ENCODE data around the gene ACTN1.
"Not testable (repeated sequence)": the region's sequence is repeated elsewhere in the genome, so short reads cannot be mapped to it uniquely, and the experiment has no call there.

The ACTN1 gene

GRCh38 chr14:68863610-68864360 is 115.3 kb downstream of the ACTN1 start:
- no peak for DNase-seq (ENCODE audit: low read depth in 2 of 2)

DNA sequence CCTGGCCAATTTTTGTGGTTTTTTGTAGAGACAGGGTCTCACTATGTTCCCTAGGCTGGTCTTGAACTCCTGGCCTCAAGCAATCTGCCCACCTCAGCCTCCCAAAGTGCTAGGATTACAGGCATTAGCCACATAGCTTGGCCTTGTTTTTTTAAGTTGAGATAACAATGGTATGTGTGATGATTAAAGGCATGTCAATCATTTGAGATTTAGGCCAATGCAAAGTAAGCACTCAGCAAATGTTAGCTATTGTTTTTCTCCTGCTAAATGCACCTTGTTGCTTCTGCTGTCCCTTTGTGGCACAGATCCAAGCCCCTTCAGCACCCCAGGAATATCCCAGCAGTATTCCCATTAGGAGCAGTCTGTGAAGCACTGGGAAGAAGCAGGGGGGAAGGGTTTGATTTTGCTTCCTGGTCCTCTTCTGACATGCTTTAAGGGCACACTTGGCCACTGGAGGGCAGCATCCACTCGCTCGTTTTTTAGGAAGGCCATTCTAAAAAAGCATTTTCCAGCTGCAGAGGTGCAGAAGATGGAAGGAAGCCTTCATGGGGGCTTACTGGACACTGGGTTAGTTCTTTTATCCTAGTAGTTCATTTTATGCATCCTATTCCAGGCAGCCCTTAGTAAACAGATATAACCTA is 116.0 kb downstream of the ACTN1 start:
- DNase-seq (ENCODE audit: low read depth in 2 of 2): peak; percentile 41 to 62

GRCh38 chr14:68860771-68861170 is 118.3 kb downstream of the ACTN1 start:
- no peak for DNase-seq (ENCODE audit: low read depth in 2 of 2)

GRCh38 chr14:68857516-68858070 is 121.5 kb downstream of the ACTN1 start:
- no peak for DNase-seq (ENCODE audit: low read depth in 2 of 2)

DNA sequence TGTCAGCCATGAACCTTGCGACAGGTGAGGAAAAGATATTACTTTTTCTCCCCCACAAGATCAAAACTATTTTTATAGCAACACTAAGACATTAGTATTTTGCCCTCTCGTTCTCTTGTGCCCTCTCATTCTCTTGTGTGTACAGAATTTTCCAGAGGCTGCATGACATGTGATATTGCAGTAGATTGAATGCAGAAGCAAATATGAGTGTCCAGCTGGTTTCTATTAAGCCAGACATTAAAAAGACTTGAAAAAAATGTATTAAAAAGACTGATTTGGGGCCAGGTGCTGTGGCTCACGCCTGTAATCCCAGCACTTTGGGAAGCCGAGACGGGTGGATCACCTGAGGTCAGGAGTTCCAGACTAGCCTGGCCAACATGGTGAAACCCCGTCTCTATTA is 122.5 kb downstream of the ACTN1 start:
- no peak for DNase-seq (ENCODE audit: low read depth in 2 of 2)

DNA sequence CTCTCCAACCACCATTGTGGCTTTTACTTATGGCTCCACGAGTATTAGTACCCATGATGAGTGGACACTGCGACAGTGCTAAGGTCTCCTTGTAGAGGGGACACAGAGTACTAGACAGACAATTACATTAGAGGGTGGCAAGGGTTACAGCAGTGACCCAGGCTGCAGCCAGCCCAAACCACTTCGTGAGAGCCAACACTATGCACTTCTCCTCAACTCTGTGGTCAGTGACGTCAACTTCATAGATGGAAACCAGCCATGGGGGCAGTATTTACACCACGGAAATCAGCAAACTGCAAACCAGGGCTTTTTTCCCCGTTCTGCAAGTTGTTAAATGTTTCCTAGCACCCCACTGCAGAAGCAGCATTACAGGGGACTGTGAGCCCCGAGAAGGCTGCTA is 124.7 kb downstream of the ACTN1 start:
- no peak for DNase-seq (ENCODE audit: low read depth in 2 of 2)

DNA sequence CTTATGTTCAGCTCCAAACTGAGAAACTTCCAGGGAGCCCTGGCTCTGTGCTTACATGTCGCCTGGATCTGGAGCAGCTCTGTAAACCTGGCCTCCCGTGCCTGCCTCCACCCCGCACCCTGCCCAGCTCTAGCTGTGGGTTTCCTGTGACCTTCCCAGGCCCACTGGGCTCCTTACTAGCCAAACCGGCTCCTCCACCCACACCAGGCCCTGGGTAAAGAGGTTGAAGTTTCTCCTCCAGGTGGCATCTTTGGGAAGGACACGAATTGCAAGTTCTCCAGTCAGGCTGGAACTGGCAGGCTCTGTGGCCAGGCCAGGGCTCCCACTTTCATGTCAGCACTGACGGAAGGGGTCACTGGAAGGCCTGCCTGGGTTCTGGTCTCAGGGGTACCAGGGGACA is 125.4 kb downstream of the ACTN1 start:
- no peak for DNase-seq (ENCODE audit: low read depth in 2 of 2)

DNA sequence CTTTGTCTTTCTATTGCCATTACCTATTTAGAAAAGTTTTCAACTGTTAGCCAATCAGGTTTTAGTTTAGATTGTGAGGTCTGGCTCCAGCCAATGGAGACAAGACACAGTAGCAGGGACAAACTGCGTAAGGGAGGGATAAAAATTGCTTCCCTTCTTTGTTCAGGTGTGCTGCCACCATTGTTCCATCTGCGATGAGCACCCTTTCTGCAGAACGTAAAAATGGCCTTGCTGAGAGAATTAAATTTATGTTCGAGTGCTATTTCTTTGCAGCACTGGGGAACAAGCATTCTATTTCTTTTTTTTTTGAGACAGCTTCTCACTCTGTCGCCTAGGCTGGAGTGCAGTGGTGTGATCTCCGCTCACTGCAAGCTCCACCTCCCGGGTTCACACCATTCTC is 126.6 kb downstream of the ACTN1 start:
- DNase-seq (ENCODE audit: low read depth in 2 of 2): not testable (repeated sequence)

DNA sequence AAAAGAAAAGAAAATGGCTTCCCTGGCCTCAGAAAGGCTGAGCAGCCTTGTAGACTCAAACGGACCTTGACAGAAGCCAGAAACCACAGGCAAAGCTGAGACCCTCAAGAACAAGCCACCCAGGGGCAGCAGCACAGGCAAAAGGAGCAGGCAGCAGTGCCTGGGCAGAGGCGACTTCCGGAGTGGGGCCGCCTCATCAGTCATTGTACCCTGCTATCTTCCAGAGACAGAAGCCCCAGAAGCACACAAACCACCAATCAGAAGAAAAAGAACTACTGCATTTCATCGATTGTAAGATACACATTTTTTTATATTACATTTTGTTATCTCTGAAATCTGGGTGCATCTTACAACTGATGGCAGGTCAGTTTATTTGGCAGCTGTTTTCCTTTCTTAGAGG is 128.0 kb downstream of the ACTN1 start:
- no peak for DNase-seq (ENCODE audit: low read depth in 2 of 2)

DNA sequence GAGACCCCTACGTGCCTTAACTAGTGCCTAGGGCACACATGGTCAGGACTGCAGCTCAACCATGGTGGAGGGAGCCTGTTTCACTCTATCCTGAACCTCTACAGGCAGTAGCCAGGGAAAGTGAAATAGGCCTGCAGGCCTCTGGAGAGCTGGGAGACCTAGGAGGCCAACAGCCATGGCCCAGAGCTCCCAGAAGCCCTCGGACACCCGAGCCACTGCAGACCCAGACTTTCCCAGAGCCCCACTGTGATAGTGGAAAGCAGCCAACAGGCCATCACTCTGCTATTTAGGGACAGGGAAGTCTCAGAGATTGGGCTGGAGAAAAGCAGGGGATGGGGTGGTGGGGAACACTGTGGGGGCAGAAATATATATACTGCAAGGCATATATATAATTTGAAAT is 129.7 kb downstream of the ACTN1 start:
- no peak for DNase-seq (ENCODE audit: low read depth in 2 of 2)

DNA sequence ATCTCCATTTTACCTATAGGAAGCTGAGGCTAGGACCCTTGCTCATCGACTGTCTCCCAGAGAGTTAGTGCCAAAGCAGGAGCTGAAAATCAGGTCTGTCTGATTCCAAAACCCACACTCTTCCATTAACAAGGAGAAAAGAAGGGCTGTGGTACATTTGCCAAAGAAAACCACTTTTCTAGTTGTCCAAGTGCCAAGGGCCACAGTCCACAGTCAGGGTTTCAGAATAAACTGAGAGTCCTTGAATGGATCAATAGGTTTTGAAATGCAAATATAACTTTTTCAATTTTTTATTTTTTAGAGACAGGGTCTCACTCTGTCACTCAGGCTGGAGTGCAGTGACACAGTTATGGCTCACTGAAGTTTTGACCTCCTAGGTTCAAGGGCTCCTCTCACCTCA is 130.8 kb downstream of the ACTN1 start:
- DNase-seq (ENCODE audit: low read depth in 2 of 2): no peak

DNA sequence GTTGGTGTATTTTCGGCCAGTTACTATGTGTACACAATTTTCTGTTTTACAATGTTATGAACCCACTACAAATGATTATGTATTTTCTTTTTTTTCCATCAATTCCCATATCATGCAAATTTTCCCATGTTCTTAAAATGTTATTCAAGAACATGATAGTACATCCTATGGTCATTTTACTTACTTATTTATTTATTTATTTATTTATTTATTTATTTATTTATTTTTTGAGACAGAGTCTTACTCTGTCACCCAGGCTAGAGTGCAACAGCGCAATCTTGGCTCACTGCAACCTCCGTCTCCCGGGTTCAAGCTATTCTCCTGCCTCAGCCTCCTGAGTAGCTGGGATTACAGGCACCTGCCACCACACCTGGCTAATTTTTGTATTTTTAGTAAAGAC is 131.5 kb downstream of the ACTN1 start:
- DNase-seq (ENCODE audit: low read depth in 2 of 2): not testable (repeated sequence)

GRCh38 chr14:68846466-68846865 is 132.6 kb downstream of the ACTN1 start:
- no peak for DNase-seq (ENCODE audit: low read depth in 2 of 2)

- no peak for DNase-seq (ENCODE audit: low read depth in 2 of 2)
These were observed 134.9 kb downstream of the ACTN1 start for GRCh38 chr14:68844210-68844545.

- peak; percentile 71 to 73 for DNase-seq (ENCODE audit: low read depth in 2 of 2)
These were observed 135.5 kb downstream of the ACTN1 start for GRCh38 chr14:68843471-68844209.

- DNase-seq (ENCODE audit: low read depth in 2 of 2): no peak
These were observed 136.8 kb downstream of the ACTN1 start for GRCh38 chr14:68842298-68842697.

- no peak for DNase-seq (ENCODE audit: low read depth in 2 of 2)
These were observed 137.9 kb downstream of the ACTN1 start for GRCh38 chr14:68841016-68841809.

- no peak for DNase-seq (ENCODE audit: low read depth in 2 of 2)
These were observed 138.6 kb downstream of the ACTN1 start for GRCh38 chr14:68840454-68840853.

- DNase-seq (ENCODE audit: low read depth in 2 of 2): no peak
These were observed 143.0 kb downstream of the ACTN1 start for GRCh38 chr14:68836082-68836481.

- no peak for DNase-seq (ENCODE audit: low read depth in 2 of 2)
These were observed 144.3 kb downstream of the ACTN1 start for GRCh38 chr14:68834816-68835215.

DNA sequence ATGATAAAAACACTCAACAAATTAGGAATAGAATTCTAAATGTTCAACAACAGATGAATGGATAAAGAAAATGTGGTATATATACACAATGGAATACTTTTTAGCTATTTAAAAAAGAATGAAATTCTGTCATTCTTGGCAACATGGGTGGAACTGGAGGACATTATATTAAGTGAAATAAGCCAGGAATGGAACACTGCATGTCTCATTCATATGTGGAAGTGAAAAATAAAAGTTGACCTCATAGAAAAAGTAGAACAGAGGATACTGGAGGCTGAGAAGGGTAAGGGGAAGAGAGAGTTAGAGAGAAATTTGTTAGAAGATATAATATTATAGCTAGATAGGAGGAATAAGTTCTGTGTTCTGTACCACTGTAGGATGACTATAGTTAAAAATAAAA is 150.4 kb downstream of the ACTN1 start:
- DNase-seq (ENCODE audit: low read depth in 2 of 2): no peak

DNA sequence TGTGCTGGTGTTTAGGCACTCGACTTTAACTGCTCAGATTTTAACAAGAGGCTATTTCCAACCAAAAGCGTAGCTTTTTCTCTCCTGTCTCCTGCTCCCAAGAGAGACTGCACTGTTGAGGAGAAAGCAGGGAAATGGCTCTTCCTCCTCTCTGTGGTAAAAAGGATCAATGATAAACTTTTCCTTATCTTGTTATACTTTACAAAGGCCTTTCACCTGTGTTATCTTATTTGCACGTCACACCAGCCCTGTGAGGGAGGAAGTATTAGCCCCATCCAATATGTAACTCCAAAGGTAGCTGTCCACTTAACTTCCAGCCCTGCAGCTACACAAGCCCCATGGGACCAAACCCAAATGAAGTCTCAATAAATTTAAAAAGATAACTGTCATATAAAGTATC is 153.4 kb downstream of the ACTN1 start:
- DNase-seq (ENCODE audit: low read depth in 2 of 2): no peak

All from stimulated activated CD4-positive, alpha-beta T cell treated with anti-CD3 and anti-CD28 coated beads, Interleukin-1b, Interleukin-23, amount 100 ng/mL, for 4 hours (primary cell).